Activated naive CD4-positive, alpha-beta T cell treated with anti-CD3 and anti-CD28 coated beads, Interleukin-2, amount 10 ng/mL, durations not matched to agents 7 days and 5 days (primary cell): ENCODE measurements around the gene CEP63.

Experiments used
- CTCF ChIA-PET: fragments of 350-600 bp; sonication (Branson Sonifier 250); formaldehyde crosslinking; loops from one replicate; lab custom pipeline; 2021; ENCODE audit warnings: antibody characterized with exemption; lab: Charles Lee
- DNase-seq: peaks from one replicate; pipeline ENCODE4 v3.0.0-alpha.2; 2020
- H3K27ac Mint-ChIP-seq: one replicate; pipeline ENCODE4 v1.8.0; 2021; ENCODE audit warnings: mild to moderate bottlenecking, moderate library complexity, mixed read lengths
- H3K27me3 Mint-ChIP-seq: one replicate; pipeline ENCODE4 v1.8.0; 2021; ENCODE audit warnings: mild to moderate bottlenecking, mixed read lengths
- H3K36me3 Mint-ChIP-seq: one replicate; pipeline ENCODE4 v1.8.0; 2021; ENCODE audit warnings: mixed read lengths
- H3K4me1 Mint-ChIP-seq: one replicate; pipeline ENCODE4 v1.8.0; 2021; ENCODE audit warnings: mixed read lengths
- H3K4me3 Mint-ChIP-seq: one replicate; pipeline ENCODE4 v1.8.0; 2021; ENCODE audit warnings: mild to moderate bottlenecking, moderate library complexity, mixed read lengths
- H3K9me3 Mint-ChIP-seq: one replicate; pipeline ENCODE4 v1.8.0; 2021; ENCODE audit warnings: mixed read lengths

The CEP63 gene

GRCh38 chr3:134597390-134597970, 111.6 kb downstream of the CEP63 start:
- Mint-ChIP-seq H3K9me3 (no peaks in the 10 kb centered on the region), H3K36me3 (no peaks in the 10 kb centered on the region), H3K4me1 (peaks cover 7% of the 10 kb centered on the region), H3K27me3 (peaks cover 18% of the 10 kb centered on the region), H3K4me3 (no peak overlapping the region), H3K27ac (no peak overlapping the region)
- CTCF ChIA-PET, result no interaction called here
- DNase-seq, result no peak

GRCh38 chr3:134598763-134599545, 113.1 kb downstream of the CEP63 start:
- Mint-ChIP-seq H3K27me3 (peaks cover 18% of the 10 kb centered on the region), H3K4me3 (no peak overlapping the region)
- CTCF ChIA-PET, result interaction anchor here (1.3 kb wide), 1 partner anchor 156 kb away, joined by 3 read pairs; no protein-coding TSS in a partner anchor

GRCh38 chr3:134600206-134600605, 114.3 kb downstream of the CEP63 start:
- peaks cover 18% of the 10 kb centered on the region for H3K27me3 Mint-ChIP-seq
- no peak for DNase-seq
- peaks cover 7% of the 10 kb centered on the region for H3K4me1 Mint-ChIP-seq
- no peaks in the 10 kb centered on the region for H3K36me3 Mint-ChIP-seq
- CTCF ChIA-PET, result interaction anchor here (0.8 to 2.2 kb wide), 11 partner anchors 14 to 585 kb away, joined by 3 to 12 read pairs (median 3); partner anchors contain the start of gene EPHB1
- H3K9me3 Mint-ChIP-seq, result no peaks in the 10 kb centered on the region
- no peak overlapping the region for H3K4me3 Mint-ChIP-seq
- H3K27ac Mint-ChIP-seq, result no peak overlapping the region

More at GRCh38 chr3:134598763-134599545, 113.1 kb downstream of the CEP63 start:
- Mint-ChIP-seq H3K27ac (no peak overlapping the region), H3K9me3 (no peaks in the 10 kb centered on the region), H3K4me1 (peaks cover 7% of the 10 kb centered on the region), H3K36me3 (no peaks in the 10 kb centered on the region)
- DNase-seq, result no peak

- Mint-ChIP-seq H3K9me3 (no peaks in the 10 kb centered on the region), H3K27me3 (peaks cover 18% of the 10 kb centered on the region), H3K4me3 (no peak overlapping the region), H3K4me1 (peaks cover 7% of the 10 kb centered on the region), H3K36me3 (no peaks in the 10 kb centered on the region), H3K27ac (no peak overlapping the region)
- peak; percentile 71 for DNase-seq
- CTCF ChIA-PET, result interaction anchor here (0.8 to 2.2 kb wide), 15 partner anchors 10 to 1294 kb away, joined by 3 to 12 read pairs (median 3); partner anchors contain the start of gene EPHB1
These were observed 115.0 kb downstream of the CEP63 start for GRCh38 chr3:134600685-134601463.

GRCh38 chr3:134601539-134602439, 115.9 kb downstream of the CEP63 start:
- Mint-ChIP-seq H3K4me3 (no peak overlapping the region), H3K36me3 (no peaks in the 10 kb centered on the region), H3K9me3 (no peaks in the 10 kb centered on the region), H3K27ac (no peak overlapping the region), H3K4me1 (peaks cover 7% of the 10 kb centered on the region), H3K27me3 (peaks cover 22% of the 10 kb centered on the region)
- no peak for DNase-seq
- CTCF ChIA-PET, result interaction anchor here (0.9 to 2.3 kb wide), 9 partner anchors 9 to 1293 kb away, joined by 3 to 12 read pairs (median 5); no protein-coding TSS in a partner anchor

- Mint-ChIP-seq H3K27ac (no peak overlapping the region), H3K9me3 (no peaks in the 10 kb centered on the region), H3K27me3 (peaks cover 20% of the 10 kb centered on the region), H3K4me1 (peaks cover 7% of the 10 kb centered on the region), H3K36me3 (no peaks in the 10 kb centered on the region), H3K4me3 (no peak overlapping the region)
- DNase-seq, result no peak
- CTCF ChIA-PET, result interaction anchor here (1.3 to 2.3 kb wide), 5 partner anchors 13 to 900 kb away, joined by 3 to 12 read pairs (median 5); no protein-coding TSS in a partner anchor
These were observed 116.6 kb downstream of the CEP63 start for GRCh38 chr3:134602440-134602814.

GRCh38 chr3:134603480-134603879, 117.6 kb downstream of the CEP63 start:
- DNase-seq, result no peak
- H3K4me1 Mint-ChIP-seq, result peaks cover 7% of the 10 kb centered on the region
- H3K27me3 Mint-ChIP-seq, result peaks cover 27% of the 10 kb centered on the region
- CTCF ChIA-PET, result interaction anchor here (1.2 to 2.3 kb wide), 3 partner anchors 36 to 191 kb away, joined by 4 to 9 read pairs (median 5); partner anchors contain the start of gene EPHB1
- no peaks in the 10 kb centered on the region for H3K36me3 Mint-ChIP-seq
- no peaks in the 10 kb centered on the region for H3K9me3 Mint-ChIP-seq
- no peak overlapping the region for H3K27ac Mint-ChIP-seq
- H3K4me3 Mint-ChIP-seq, result no peak overlapping the region

- H3K9me3 Mint-ChIP-seq, result no peaks in the 10 kb centered on the region
- CTCF ChIA-PET, result interaction anchor here (1.0 to 2.3 kb wide), 4 partner anchors 11 to 191 kb away, joined by 3 to 9 read pairs (median 4); partner anchors contain the start of gene EPHB1
- no peak overlapping the region for H3K4me3 Mint-ChIP-seq
- no peak overlapping the region for H3K27ac Mint-ChIP-seq
- DNase-seq, result no peak
- H3K4me1 Mint-ChIP-seq, result peaks cover 7% of the 10 kb centered on the region
- H3K36me3 Mint-ChIP-seq, result no peaks in the 10 kb centered on the region
- H3K27me3 Mint-ChIP-seq, result peaks cover 28% of the 10 kb centered on the region
These were observed 118.1 kb downstream of the CEP63 start for GRCh38 chr3:134603956-134604355.

GRCh38 chr3:134605556-134605955, 119.7 kb downstream of the CEP63 start:
- Mint-ChIP-seq H3K27me3 (peaks cover 25% of the 10 kb centered on the region), H3K27ac (no peak overlapping the region), H3K9me3 (no peaks in the 10 kb centered on the region), H3K36me3 (no peaks in the 10 kb centered on the region), H3K4me1 (peaks cover 5% of the 10 kb centered on the region), H3K4me3 (no peak overlapping the region)
- no peak for DNase-seq
- CTCF ChIA-PET, result interaction anchor here (1.4 kb wide), 1 partner anchor 11 kb away, joined by 3 read pairs; no protein-coding TSS in a partner anchor

GRCh38 chr3:134606033-134607025, 120.5 kb downstream of the CEP63 start:
- no peak overlapping the region for H3K27ac Mint-ChIP-seq
- H3K4me3 Mint-ChIP-seq, result no peak overlapping the region
- H3K4me1 Mint-ChIP-seq, result no peaks in the 10 kb centered on the region
- DNase-seq, result no peak
- H3K36me3 Mint-ChIP-seq, result no peaks in the 10 kb centered on the region
- peaks cover 20% of the 10 kb centered on the region for H3K27me3 Mint-ChIP-seq
- no peaks in the 10 kb centered on the region for H3K9me3 Mint-ChIP-seq
- CTCF ChIA-PET, result interaction anchor here (1.2 to 1.4 kb wide), 2 partner anchors 10 to 149 kb away, joined by 3 to 5 read pairs; no protein-coding TSS in a partner anchor

GRCh38 chr3:134607054-134608022, 121.5 kb downstream of the CEP63 start:
- CTCF ChIA-PET, result interaction anchor here (1.2 kb wide), 1 partner anchor 148 kb away, joined by 5 read pairs; no protein-coding TSS in a partner anchor
- peaks cover 20% of the 10 kb centered on the region for H3K27me3 Mint-ChIP-seq
- no peaks in the 10 kb centered on the region for H3K4me1 Mint-ChIP-seq
- DNase-seq, result no peak
- no peak overlapping the region for H3K4me3 Mint-ChIP-seq
- H3K27ac Mint-ChIP-seq, result no peak overlapping the region
- H3K9me3 Mint-ChIP-seq, result no peaks in the 10 kb centered on the region
- H3K36me3 Mint-ChIP-seq, result no peaks in the 10 kb centered on the region
